Measurements from ENCODE around the gene FILIP1.

DNA sequence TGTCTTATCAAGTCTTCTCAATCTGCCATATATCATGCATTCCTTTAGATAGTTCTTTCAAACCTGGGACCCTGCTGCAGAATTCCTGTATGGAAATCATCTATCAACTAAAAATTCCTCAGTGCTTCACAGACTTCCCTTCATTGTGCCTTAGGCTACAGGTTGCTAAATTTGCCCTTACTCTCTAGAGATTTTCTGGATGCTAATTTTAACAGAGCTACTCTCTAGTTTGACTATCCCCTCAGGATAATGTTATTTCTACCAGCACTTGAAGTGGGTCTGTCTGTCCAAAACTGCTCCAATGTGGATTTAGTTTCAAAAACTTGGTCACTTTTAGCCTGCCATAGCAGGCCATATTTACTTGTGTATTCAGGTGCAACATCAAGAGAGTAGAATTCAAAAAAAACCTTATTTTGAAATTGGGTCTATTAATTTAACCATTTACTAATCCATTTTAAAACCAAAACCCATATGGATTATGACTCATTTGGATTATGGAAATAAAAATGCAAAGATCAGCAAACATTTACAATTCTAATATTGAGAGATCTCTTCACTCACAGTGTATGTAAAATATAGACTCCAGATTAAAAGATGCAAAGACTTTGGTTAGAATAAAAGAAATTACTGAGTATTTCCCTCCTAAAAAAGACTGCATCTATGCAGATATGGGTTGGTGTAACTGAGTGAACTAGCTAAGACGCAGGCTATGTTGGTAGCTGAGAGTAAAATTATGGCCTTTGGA, 236.1 kb downstream of the FILIP1 start:
- TF ChIP-seq EZH2phosphoT487 (IDR thresholded peaks at IDR 0.05; ENCODE audit: borderline replicate concordance, low read length): no peak
- no peak for TF ChIP-seq CTCF (conservative IDR thresholded peaks at IDR 0.05; ENCODE audit: low read depth, low read length)
